ENCODE data around the gene WDR18.

GRCh38 chr19:980133-980998 is 3.8 kb upstream of the WDR18 start:
- TF ChIP-seq, protein P1, sequence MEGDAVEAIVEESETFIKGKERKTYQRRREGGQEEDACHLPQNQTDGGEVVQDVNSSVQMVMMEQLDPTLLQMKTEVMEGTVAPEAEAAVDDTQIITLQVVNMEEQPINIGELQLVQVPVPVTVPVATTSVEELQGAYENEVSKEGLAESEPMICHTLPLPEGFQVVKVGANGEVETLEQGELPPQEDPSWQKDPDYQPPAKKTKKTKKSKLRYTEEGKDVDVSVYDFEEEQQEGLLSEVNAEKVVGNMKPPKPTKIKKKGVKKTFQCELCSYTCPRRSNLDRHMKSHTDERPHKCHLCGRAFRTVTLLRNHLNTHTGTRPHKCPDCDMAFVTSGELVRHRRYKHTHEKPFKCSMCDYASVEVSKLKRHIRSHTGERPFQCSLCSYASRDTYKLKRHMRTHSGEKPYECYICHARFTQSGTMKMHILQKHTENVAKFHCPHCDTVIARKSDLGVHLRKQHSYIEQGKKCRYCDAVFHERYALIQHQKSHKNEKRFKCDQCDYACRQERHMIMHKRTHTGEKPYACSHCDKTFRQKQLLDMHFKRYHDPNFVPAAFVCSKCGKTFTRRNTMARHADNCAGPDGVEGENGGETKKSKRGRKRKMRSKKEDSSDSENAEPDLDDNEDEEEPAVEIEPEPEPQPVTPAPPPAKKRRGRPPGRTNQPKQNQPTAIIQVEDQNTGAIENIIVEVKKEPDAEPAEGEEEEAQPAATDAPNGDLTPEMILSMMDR (IDR thresholded peaks at IDR 0.05 in 2 of 3, conservative IDR thresholded peaks at IDR 0.05 in 1 of 3; ENCODE audit: borderline replicate concordance in 1 of 3, insufficient read depth in 1 of 3, low read depth in 2 of 3, low read length in 2 of 3), result no peak
- no peak for TF ChIP-seq POLR2A (IDR thresholded peaks at IDR 0.05; ENCODE audit: borderline replicate concordance, extremely low read depth, insufficient read depth, insufficient read length)
- TF ChIP-seq POLR2AphosphoS5 (IDR thresholded peaks at IDR 0.05; ENCODE audit: low read depth, low read length), result no peak
- no peak for TF ChIP-seq RAD21 (IDR thresholded peaks at IDR 0.05; ENCODE audit: low read depth)
- no peak for TF ChIP-seq SP1 (IDR thresholded peaks at IDR 0.05; ENCODE audit: low read depth)
- TF ChIP-seq, protein P2, sequence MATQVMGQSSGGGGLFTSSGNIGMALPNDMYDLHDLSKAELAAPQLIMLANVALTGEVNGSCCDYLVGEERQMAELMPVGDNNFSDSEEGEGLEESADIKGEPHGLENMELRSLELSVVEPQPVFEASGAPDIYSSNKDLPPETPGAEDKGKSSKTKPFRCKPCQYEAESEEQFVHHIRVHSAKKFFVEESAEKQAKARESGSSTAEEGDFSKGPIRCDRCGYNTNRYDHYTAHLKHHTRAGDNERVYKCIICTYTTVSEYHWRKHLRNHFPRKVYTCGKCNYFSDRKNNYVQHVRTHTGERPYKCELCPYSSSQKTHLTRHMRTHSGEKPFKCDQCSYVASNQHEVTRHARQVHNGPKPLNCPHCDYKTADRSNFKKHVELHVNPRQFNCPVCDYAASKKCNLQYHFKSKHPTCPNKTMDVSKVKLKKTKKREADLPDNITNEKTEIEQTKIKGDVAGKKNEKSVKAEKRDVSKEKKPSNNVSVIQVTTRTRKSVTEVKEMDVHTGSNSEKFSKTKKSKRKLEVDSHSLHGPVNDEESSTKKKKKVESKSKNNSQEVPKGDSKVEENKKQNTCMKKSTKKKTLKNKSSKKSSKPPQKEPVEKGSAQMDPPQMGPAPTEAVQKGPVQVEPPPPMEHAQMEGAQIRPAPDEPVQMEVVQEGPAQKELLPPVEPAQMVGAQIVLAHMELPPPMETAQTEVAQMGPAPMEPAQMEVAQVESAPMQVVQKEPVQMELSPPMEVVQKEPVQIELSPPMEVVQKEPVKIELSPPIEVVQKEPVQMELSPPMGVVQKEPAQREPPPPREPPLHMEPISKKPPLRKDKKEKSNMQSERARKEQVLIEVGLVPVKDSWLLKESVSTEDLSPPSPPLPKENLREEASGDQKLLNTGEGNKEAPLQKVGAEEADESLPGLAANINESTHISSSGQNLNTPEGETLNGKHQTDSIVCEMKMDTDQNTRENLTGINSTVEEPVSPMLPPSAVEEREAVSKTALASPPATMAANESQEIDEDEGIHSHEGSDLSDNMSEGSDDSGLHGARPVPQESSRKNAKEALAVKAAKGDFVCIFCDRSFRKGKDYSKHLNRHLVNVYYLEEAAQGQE (IDR thresholded peaks at IDR 0.05; ENCODE audit: low read depth), result no peak
- TF ChIP-seq, protein P3, sequence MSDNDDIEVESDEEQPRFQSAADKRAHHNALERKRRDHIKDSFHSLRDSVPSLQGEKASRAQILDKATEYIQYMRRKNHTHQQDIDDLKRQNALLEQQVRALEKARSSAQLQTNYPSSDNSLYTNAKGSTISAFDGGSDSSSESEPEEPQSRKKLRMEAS (IDR thresholded peaks at IDR 0.05), result no peak

All from HCT116 (cell line).